HG03342 (cell line): ENCODE data around the gene UCHL3.

ENCODE experiments used
- ATAC-seq: cut with Tn5 transposase; IDR thresholded peaks from one replicate; pipeline ENCODE4 v1.9.1; 2021; ENCODE audit warnings: mild to moderate bottlenecking, moderate library complexity; ENCODE audit not compliant: unreplicated experiment

The UCHL3 gene

GRCh38 chr13:75547917-75548316 lies 1.7 kb upstream of the UCHL3 start:
- ATAC-seq, result no peak

- ATAC-seq, result peak; percentile 3
Measured at GRCh38 chr13:75550159-75550567, 572 bp downstream of the UCHL3 start.

GRCh38 chr13:75554464-75554863 lies 4.9 kb downstream of the UCHL3 start:
- ATAC-seq, result no peak

- no peak for ATAC-seq
Measured at GRCh38 chr13:75554981-75555380, 5.4 kb downstream of the UCHL3 start.

GRCh38 chr13:75555836-75556235 lies 6.2 kb downstream of the UCHL3 start:
- no peak for ATAC-seq

GRCh38 chr13:75556961-75557360 lies 7.4 kb downstream of the UCHL3 start:
- ATAC-seq, result no peak

GRCh38 chr13:75558145-75558840 lies 8.7 kb downstream of the UCHL3 start:
- no peak for ATAC-seq

- ATAC-seq, result no peak
Measured at GRCh38 chr13:75566658-75567057, 17.1 kb downstream of the UCHL3 start.

GRCh38 chr13:75569576-75569975 lies 20.0 kb downstream of the UCHL3 start:
- no peak for ATAC-seq

GRCh38 chr13:75579529-75579928 lies 29.9 kb downstream of the UCHL3 start:
- ATAC-seq, result no peak

GRCh38 chr13:75581874-75582640 lies 32.5 kb downstream of the UCHL3 start:
- ATAC-seq, result no peak

- ATAC-seq, result no peak
Measured at GRCh38 chr13:75583091-75583490, 33.5 kb downstream of the UCHL3 start.

GRCh38 chr13:75585153-75585552 lies 35.6 kb downstream of the UCHL3 start:
- no peak for ATAC-seq

GRCh38 chr13:75587679-75588078 lies 38.1 kb downstream of the UCHL3 start:
- no peak for ATAC-seq

GRCh38 chr13:75596657-75597182 lies 47.1 kb downstream of the UCHL3 start:
- ATAC-seq, result no peak

GRCh38 chr13:75600371-75600770 lies 50.8 kb downstream of the UCHL3 start:
- no peak for ATAC-seq

GRCh38 chr13:75603038-75603437 lies 53.4 kb downstream of the UCHL3 start:
- no peak for ATAC-seq

GRCh38 chr13:75607447-75607846 lies 57.9 kb downstream of the UCHL3 start:
- no peak for ATAC-seq

- no peak for ATAC-seq
Measured at GRCh38 chr13:75610466-75610865, 60.9 kb downstream of the UCHL3 start.

- no peak for ATAC-seq
Measured at GRCh38 chr13:75612354-75612753, 62.8 kb downstream of the UCHL3 start.

GRCh38 chr13:75617230-75617629 lies 67.6 kb downstream of the UCHL3 start:
- no peak for ATAC-seq

- ATAC-seq, result no peak
Measured at GRCh38 chr13:75618308-75618707, 68.7 kb downstream of the UCHL3 start.
